LNCaP clone FGC (cell line): ENCODE data around the gene CD82.
"Not testable (repeated sequence)": the region's sequence is repeated elsewhere in the genome, so short reads cannot be mapped to it uniquely, and the experiment has no call there.

Experiments
- DNase-seq: peaks from one replicate; pipeline ENCODE4 v3.0.0-alpha.2; 2011; ENCODE audit warnings: low read depth
- H3K4me3 ChIP-seq: 2 replicates; pipeline ENCODE4 v1.5.1; 2011; ENCODE audit warnings: mild to moderate bottlenecking, low read depth, low read length, control low read depth
- CTCF ChIP-seq: IDR thresholded peaks from 2 replicates; pipeline ENCODE4 v1.5.1; 2012; ENCODE audit warnings: mild to moderate bottlenecking; ENCODE audit not compliant: control insufficient read depth, insufficient read depth; ENCODE audit errors: extremely low read depth

Gene CD82

GRCh38 chr11:44651535-44652155, 86.2 kb downstream of the CD82 start:
- H3K4me3 ChIP-seq = no peak overlapping the region
- no peak for TF ChIP-seq CTCF
- DNase-seq = no peak

- DNase-seq = no peak
- TF ChIP-seq CTCF = no peak
- no peak overlapping the region for H3K4me3 ChIP-seq
Observed at GRCh38 chr11:44652901-44653644, 87.6 kb downstream of the CD82 start.

- H3K4me3 ChIP-seq = no peak overlapping the region
- no peak for DNase-seq
- TF ChIP-seq CTCF = no peak
Observed at GRCh38 chr11:44654057-44654456, 88.6 kb downstream of the CD82 start.

- TF ChIP-seq CTCF = no peak
Observed at GRCh38 chr11:44654596-44654995, 89.1 kb downstream of the CD82 start.

GRCh38 chr11:44657836-44658505, 92.5 kb downstream of the CD82 start:
- no peak overlapping the region for H3K4me3 ChIP-seq
- no peak for TF ChIP-seq CTCF
- no peak for DNase-seq

More at GRCh38 chr11:44654596-44654995, 89.1 kb downstream of the CD82 start:
- no peak for DNase-seq
- H3K4me3 ChIP-seq = no peak overlapping the region

GRCh38 chr11:44658506-44658850, 93.0 kb downstream of the CD82 start:
- no peak overlapping the region for H3K4me3 ChIP-seq
- peak; percentile 33 for TF ChIP-seq CTCF
- peak; percentile 6 for DNase-seq

GRCh38 chr11:44659641-44660040, 94.2 kb downstream of the CD82 start:
- no peak overlapping the region for H3K4me3 ChIP-seq
- no peak for DNase-seq
- TF ChIP-seq CTCF = no peak

GRCh38 chr11:44660535-44660934, 95.1 kb downstream of the CD82 start:
- not testable (repeated sequence) for H3K4me3 ChIP-seq, DNase-seq
